Right atrium auricular region (tissue), 2 donors: ENCODE results near the gene TOMT. TPM values are rescaled to one million over a fixed set of nuclear protein-coding genes. Genes with fewer than 3 reads are reported as not detected.

Source experiments
- DNase-seq: peaks from one replicate; pipeline ENCODE4 v3.0.0-alpha.2; 2019; ENCODE audit warnings: low spot score
- H3K27ac ChIP-seq, 2 donors: fragments of 200-600 bp; sonication (generic); 1 replicate in 1 of 2; 2 replicates in 1 of 2; pipeline ENCODE4 v1.5.1; 2016 to 2019
- H3K27me3 ChIP-seq, 2 donors: fragments of 200-600 bp; sonication (generic); one replicate each; pipeline versions ENCODE4 v1.5.1 to v1.6.0; 2017 to 2019
- H3K36me3 ChIP-seq: fragments of 200-600 bp; sonication (generic); one replicate; pipeline ENCODE4 v1.5.1; 2016
- H3K4me1 ChIP-seq, 2 donors: fragments of 200-600 bp; sonication (generic); one replicate each; pipeline versions ENCODE4 v1.5.1 to v1.6.0; 2017 to 2019
- H3K4me3 ChIP-seq, 2 donors: fragments of 200-600 bp; sonication (generic); 1 replicate in 1 of 2; 2 replicates in 1 of 2; pipeline ENCODE4 v1.5.1; 2017 to 2019; ENCODE audit warnings: mild to moderate bottlenecking in 1 of 2, moderate library complexity in 1 of 2
- H3K9me3 ChIP-seq, 2 donors: fragments of 200-600 bp; sonication (generic); one replicate each; pipeline ENCODE4 v1.5.1; 2019
- total RNA-seq, 2 donors: library from RNA; depleted of rRNA; stranded (reverse); fragments of >200 nt; gene quantifications; one replicate each; pipeline ENCODE4 v1.1.0, GENCODE V29; 2016
- TF ChIP-seq, protein P1 (sequence below), 2 donors: fragments of 200-600 bp; sonication (generic); IDR thresholded peaks; one replicate each; pipeline ENCODE4 v1.5.1; 2019; ENCODE audit warnings: antibody characterized with exemption in 2 of 2

TOMT gene
- total RNA-seq, 2 donors from 2014 or later: not detected

DNA sequence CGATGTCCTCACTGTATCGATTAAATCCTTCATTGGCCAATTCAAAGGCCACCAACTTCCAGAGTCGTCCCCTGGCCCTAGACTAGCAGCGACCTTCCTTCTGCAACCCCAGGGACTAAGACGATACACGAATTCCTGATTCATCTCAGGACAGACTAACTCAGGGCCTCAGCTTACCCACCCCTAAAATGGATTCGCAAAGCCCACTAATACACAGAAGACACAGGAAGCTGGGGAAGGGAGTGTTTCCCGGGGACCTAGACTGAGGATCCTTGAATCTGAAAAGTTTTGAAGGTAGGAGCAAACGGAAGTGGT lies 3.1 kb upstream of the TOMT start:
- TF ChIP-seq, protein P1, sequence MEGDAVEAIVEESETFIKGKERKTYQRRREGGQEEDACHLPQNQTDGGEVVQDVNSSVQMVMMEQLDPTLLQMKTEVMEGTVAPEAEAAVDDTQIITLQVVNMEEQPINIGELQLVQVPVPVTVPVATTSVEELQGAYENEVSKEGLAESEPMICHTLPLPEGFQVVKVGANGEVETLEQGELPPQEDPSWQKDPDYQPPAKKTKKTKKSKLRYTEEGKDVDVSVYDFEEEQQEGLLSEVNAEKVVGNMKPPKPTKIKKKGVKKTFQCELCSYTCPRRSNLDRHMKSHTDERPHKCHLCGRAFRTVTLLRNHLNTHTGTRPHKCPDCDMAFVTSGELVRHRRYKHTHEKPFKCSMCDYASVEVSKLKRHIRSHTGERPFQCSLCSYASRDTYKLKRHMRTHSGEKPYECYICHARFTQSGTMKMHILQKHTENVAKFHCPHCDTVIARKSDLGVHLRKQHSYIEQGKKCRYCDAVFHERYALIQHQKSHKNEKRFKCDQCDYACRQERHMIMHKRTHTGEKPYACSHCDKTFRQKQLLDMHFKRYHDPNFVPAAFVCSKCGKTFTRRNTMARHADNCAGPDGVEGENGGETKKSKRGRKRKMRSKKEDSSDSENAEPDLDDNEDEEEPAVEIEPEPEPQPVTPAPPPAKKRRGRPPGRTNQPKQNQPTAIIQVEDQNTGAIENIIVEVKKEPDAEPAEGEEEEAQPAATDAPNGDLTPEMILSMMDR (IDR thresholded peaks at IDR 0.05): no peak
- H3K36me3 ChIP-seq: peaks cover 17% of the 10 kb centered on the region
- H3K9me3 ChIP-seq: no peaks in the 10 kb centered on the region
- DNase-seq: no peak
- peak overlapping the region; percentile 79 to 85 for H3K4me3 ChIP-seq
- H3K27me3 ChIP-seq: no peaks in the 10 kb centered on the region
- H3K4me1 ChIP-seq: peaks cover 0 to 44% of the 10 kb centered on the region in 2 donors
- peak overlapping the region; percentile 92 to 94 for H3K27ac ChIP-seq

DNA sequence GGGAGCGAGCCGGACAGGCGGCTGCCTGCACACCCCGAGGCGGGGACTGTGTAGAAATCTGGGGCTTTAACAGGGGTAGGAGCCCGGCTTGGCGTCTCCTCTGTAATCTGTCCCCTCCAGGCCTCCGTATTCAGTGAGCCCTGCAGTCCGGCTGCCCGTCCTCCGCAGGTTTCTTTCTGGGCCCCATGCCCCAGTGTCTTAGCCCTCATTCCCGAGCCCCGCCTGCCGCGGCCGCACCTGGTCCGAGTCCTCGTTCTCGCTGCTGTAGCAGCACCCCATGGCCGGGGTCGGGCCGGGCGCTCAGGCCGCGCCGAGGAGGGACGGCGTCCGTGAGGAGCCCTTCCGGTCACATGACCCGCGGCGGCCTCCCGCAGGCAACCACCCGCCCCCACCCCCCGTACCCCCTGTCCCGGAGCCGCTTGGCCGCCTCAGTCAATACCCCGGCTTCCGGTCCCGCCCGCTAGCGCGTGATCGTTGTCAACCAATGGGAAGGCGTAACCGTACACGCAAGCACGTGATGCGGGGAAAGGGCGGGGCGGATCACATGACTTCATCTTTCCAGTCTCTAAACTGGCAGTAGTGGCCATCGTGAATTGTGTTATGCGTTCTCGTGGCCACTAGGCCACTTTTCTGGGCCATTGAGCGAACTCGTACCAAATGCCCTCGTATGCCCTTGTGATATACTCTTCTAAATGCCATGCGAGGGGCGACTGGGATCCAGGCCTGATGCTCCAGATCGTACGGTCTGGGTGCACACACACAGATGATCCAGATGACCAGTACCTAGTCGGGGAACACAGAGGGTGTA lies 2.6 kb upstream of the TOMT start, which contains the start of gene LAMTOR1:
Gene LAMTOR1 (minus strand): TSS at position 352 of the 808 bp plus-strand sequence. CDS start 73 bp downstream, at position 279.
- DNase-seq: peak; percentile 100
- peak within 1 kb of the TSS; percentile 92 to 94 for H3K27ac ChIP-seq
- no peaks in the 10 kb centered on the region for H3K27me3 ChIP-seq
- H3K4me1 ChIP-seq: peaks cover 0 to 44% of the 10 kb centered on the region in 2 donors
- peak within 1 kb of the TSS; percentile 79 to 85 for H3K4me3 ChIP-seq
- H3K36me3 ChIP-seq: peaks cover 11% of the 10 kb centered on the region
- no peaks in the 10 kb centered on the region for H3K9me3 ChIP-seq
- TF ChIP-seq, protein P1 (IDR thresholded peaks at IDR 0.05): peak in 1 of 2 donors; percentile 51

DNA sequence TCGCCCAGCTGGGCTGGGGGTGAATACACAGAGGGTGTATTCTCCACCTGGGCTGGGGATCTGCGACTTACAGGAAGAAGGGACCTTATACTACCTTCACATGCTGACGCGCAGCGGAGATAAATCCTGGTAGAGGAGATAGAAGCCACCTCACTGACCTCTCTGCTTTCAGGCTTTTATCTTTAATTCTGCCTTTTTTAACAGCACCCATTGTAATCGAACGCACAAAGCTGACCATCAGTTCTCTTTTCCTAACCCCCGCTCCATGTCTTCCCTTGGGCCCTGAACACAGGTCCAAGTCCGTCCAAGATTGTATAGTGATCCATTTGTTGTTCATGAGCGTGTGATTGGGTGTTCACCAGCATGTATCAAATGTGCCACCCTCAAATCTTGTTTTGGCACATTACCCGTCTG lies 2.0 kb upstream of the TOMT start:
- Histone ChIP-seq H3K27ac (peak overlapping the region; percentile 92 to 94), H3K9me3 (no peaks in the 10 kb centered on the region)

DNA sequence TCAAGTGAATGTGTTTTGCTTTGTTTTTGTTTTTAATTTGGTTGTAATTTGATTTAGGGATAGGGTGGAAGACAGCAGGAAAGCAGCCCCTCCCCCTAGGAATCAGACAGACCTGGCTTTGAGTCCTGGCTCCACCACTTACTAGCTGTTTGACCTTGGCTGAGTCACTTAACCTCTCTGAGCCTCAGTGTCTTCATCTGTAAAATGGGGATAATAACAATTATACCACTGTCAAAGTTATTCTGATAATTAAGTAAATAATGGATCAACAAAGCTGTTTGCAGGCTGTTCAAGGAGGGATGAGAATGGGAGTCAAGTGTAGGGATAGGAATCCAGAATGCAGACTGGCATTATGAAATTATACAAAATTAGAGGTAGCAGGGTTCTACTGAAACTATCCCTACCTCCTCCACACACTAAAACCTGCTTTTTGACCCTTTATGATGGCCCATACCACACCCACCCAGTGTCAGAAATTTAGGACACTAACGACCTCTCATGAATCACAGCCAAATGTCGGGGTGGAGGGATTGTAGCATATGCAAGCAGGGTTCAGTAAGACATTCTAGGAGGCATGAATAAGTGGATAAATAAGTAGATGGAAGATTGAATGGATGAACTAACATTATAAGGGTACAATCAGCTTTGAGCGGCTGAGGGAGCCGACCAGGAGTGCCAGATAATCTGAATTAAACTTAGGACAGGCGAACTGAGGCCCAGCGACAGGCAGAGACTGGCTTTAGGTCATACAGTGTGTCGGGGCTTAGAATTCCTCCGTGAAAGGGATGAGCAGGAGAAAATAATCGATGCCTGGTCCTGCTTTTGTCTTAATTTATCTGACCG lies 5.8 kb downstream of the TOMT start:
- Histone ChIP-seq H3K4me1 (peaks cover 0 to 12% of the 10 kb centered on the region in 2 donors), H3K36me3 (peaks cover 13% of the 10 kb centered on the region), H3K27me3 (no peaks in the 10 kb centered on the region), H3K27ac (peak overlapping the region; percentile 96 to 97), H3K4me3 (peak overlapping the region; percentile 40 to 65), H3K9me3 (no peaks in the 10 kb centered on the region)
- TF ChIP-seq, protein P1 (IDR thresholded peaks at IDR 0.05): no peak
- no peak for DNase-seq

More for the DNA sequence above, 2.0 kb upstream of the TOMT start:
- peaks cover 10% of the 10 kb centered on the region for H3K36me3 ChIP-seq
- H3K4me1 ChIP-seq: peaks cover 0 to 42% of the 10 kb centered on the region in 2 donors
- TF ChIP-seq, protein P1 (IDR thresholded peaks at IDR 0.05): no peak
- DNase-seq: no peak
- peak overlapping the region; percentile 79 to 85 for H3K4me3 ChIP-seq
- no peaks in the 10 kb centered on the region for H3K27me3 ChIP-seq

DNA sequence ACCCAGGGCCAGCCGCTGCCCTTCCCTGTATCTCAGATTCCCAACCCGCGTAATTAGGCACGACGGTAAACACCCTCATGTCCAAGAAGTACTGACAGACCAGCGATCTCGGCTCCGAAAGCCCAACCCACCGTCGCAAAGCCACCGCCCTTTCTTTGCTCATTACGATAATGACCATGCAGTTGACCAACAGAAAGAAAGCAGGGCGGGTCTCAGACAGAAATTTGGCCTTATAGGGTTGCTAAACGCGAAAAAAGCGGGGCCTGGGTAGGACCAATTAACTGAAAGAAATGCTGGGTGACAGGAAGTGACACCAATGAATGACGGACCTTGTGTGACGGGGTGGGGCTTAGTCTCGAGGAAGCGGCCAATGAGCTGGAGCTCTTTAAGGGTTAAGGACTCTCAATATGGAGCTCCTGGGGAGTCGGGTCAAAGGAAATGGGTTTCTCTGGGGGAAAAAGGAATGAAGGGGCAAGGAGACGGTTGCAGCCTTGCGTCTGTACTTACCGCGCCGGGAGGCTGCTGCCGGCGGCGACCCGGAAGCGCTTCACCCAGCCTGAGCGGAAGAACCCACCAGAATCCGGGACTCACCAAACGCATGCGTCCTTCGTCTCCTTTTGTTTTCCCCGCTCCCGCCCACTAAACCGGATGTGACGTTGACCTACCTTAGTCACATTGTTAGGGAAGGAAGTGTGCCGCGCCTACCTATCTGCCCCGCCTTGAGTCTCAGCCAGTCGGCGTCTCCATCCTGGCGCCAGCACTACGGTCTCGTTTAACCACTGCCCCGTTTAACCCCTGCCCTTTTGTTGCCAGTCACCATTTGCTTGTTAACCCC lies 6.6 kb downstream of the TOMT start, which contains the start of gene ANAPC15:
Gene ANAPC15 (minus strand): TSS at position 553 of the 835 bp plus-strand sequence. CDS start 1,419 bp downstream, outside the sequence.
- Histone ChIP-seq H3K36me3 (peaks cover 13% of the 10 kb centered on the region), H3K4me1 (peaks cover 0 to 12% of the 10 kb centered on the region in 2 donors), H3K27me3 (no peaks in the 10 kb centered on the region), H3K4me3 (peak within 1 kb of the TSS; percentile 61 to 65), H3K9me3 (no peaks in the 10 kb centered on the region), H3K27ac (peak within 1 kb of the TSS; percentile 96 to 97)
- peak; percentile 100 for DNase-seq
- TF ChIP-seq, protein P1 (IDR thresholded peaks at IDR 0.05): no peak
